ENCODE results near the gene CASQ2.

DNA sequence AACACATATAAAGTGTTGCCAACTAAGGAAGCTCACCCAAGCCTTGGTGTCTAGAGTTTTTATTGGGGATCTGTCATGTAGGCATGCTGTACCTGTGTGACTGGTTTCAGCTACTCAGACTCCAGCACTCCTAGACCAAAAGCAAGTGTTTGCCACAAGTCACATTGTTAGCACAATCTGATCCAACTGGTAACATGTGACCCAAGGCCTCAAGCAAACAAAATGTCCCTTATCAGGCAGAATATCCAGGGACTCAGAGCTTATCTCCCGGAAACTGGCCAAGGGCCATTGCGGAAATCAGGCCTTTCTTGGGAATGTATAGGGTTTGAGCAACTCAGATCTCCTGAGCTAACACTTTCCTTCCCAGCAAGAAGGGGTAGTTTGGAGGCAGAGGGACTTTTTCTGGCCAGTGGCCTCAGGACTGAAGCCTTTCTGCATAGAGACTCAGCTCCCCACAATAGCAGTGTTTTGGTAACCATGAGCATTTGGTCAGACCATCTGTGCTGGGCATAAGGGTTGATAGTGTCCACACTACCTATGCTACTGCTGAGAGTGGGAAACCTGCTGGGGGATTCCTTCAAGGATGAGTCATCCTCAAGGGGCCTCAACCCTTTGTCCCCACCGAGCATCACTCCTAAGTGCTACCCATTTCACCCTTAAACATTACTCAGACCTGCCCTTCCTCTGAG is 42.8 kb upstream of the CASQ2 start:
- TF ChIP-seq, protein P1, sequence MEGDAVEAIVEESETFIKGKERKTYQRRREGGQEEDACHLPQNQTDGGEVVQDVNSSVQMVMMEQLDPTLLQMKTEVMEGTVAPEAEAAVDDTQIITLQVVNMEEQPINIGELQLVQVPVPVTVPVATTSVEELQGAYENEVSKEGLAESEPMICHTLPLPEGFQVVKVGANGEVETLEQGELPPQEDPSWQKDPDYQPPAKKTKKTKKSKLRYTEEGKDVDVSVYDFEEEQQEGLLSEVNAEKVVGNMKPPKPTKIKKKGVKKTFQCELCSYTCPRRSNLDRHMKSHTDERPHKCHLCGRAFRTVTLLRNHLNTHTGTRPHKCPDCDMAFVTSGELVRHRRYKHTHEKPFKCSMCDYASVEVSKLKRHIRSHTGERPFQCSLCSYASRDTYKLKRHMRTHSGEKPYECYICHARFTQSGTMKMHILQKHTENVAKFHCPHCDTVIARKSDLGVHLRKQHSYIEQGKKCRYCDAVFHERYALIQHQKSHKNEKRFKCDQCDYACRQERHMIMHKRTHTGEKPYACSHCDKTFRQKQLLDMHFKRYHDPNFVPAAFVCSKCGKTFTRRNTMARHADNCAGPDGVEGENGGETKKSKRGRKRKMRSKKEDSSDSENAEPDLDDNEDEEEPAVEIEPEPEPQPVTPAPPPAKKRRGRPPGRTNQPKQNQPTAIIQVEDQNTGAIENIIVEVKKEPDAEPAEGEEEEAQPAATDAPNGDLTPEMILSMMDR (IDR thresholded peaks at IDR 0.05): no peak
- no peak for TF ChIP-seq EZH2 (IDR thresholded peaks at IDR 0.05; ENCODE audit: borderline replicate concordance, insufficient read depth, low read depth, low read length, poor library complexity, severe bottlenecking)
